ENCODE data around the gene RHBDD3.
"Not testable (repeated sequence)": the region's sequence is repeated elsewhere in the genome, so short reads cannot be mapped to it uniquely, and the experiment has no call there.

Gene RHBDD3

DNA sequence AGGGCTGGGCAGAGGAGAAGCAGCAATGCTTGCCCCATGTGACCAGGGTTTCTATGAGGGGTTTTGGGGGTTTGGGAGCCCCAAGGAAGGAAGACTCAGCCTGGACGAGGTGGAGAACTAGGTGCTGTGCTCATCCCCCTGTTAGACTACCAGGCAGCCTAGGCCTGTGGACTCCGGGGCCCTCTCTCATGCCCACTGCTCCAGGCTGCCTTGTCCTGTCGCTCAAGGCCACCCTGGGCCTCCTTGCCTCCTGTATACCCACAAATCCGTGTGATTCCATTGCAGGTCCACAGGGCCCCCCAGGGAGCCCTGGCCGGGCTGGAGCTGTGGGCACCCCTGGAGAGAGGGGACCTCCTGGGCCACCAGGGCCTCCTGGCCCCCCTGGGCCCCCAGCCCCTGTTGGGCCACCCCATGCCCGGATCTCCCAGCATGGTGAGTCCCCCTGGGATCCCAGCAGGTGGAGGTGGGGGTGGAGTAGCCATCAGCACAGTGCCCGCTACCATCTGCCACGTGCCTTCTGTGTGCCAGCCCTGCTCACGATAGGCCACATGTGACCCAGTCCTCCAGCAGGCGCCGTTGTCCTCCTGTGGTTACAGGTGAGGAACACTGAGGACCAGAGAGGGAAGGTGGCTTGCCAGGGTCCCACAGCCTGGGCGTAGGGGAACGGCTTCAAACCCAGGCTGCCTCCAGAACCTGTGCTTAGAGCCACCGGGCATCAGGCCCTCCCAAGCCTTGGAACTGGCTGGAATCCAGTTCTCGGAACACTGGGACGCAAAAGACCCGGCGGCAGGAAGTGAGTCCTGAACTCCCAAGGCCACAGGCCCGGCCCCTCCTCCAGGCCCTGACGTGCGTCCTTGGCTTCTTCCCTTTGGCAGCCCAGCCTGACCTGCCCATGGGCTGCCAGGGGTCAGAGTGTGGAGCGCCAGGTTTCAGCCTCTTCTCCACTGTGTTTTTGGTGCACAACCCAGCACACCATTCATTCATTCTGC lies 35.5 kb downstream of the RHBDD3 start:
- no peaks in the 10 kb centered on the region for H3K4me1 ChIP-seq
- H3K9me3 ChIP-seq = peaks cover 11% of the 10 kb centered on the region
- no peaks in the 10 kb centered on the region for H3K27me3 ChIP-seq
- H3K4me2 ChIP-seq = no peak overlapping the region
- H3K36me3 ChIP-seq = no peaks in the 10 kb centered on the region
- no peaks in the 10 kb centered on the region for H4K20me1 ChIP-seq
- H3K27ac ChIP-seq = no peak overlapping the region
- no peak overlapping the region for H3K9ac ChIP-seq
- H3K4me3 ChIP-seq = no peak overlapping the region
- TF ChIP-seq Cebpa-rat (IDR thresholded peaks at IDR 0.05) = no peak

DNA sequence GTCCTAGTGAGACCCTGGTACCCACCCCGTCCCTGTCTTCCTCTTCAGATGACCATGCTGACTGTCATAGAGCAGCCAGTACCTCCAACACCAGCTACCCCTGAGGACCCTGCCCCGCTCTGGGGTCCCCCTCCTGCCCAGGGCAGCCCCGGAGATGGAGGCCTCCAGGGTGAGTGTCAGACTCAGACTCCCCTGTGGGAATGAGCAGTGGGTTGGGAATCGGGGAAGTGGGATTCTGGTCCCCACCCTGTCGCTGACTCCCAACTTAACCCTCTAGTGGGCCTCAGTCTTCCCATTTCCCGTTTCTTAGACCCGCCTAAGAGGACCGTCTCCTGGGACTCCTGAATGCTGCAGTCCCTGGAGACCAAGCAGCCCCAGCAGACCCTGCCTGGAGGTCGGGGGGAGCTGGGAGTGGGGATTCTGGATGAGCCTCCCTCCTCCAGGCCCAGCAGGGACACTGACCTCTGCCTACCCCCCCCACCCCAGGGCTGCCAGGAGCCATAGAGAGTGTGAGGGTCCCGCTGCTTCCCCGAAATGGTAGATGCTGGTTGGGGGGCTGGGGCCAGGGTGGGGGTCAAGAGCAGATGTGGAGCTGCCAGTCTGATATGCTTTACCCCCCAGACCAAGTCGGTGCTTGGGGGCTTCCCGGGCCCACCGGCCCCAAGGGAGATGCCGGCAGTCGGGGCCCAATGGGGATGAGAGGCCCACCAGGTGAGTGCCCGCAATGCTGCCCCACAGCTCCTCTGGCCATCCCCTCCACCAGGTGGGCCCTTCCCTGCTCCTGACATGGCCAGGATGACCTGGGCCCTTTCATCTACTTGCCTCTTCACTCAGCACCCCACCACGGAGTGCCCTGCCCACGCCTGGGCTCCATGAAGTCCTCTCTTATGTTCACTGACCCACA lies 36.6 kb downstream of the RHBDD3 start:
- Histone ChIP-seq H3K9me3 (peaks cover 11% of the 10 kb centered on the region), H3K9ac (no peak overlapping the region), H3K4me3 (no peak overlapping the region), H3K27me3 (no peaks in the 10 kb centered on the region), H4K20me1 (no peaks in the 10 kb centered on the region), H3K36me3 (no peaks in the 10 kb centered on the region), H3K4me1 (no peaks in the 10 kb centered on the region), H3K27ac (no peak overlapping the region), H3K4me2 (no peak overlapping the region)
- no peak for TF ChIP-seq Cebpa-rat (IDR thresholded peaks at IDR 0.05)

DNA sequence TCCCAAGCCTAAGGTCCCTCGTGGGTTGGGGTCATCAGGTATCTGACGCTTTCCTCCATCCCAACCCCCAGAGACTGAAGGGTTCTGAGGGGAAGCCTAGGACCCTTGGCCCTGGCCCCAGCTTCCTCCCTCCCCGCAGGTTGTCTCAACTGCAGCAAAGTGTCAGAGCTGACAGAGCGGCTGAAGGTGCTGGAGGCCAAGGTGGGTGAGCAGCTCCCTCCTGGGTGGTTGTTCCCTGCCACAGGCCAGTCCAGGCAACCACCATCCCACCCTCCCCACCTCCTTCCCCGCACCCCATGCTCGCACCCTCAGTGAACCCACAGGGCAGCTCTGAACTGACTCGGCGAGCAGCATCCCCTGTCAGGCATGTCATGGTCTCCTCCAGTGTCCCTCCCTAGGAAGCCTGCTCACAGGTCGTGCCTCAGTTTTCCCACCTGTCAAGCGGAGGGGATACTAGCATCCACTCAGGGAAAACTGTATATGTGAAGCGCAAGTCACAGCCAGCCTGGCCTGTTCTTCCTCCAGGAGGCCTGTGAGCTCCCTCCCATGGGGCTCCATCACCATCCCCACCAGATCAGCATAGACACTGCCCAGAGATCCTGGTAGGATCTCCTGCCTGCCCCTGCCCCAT lies 41.3 kb downstream of the RHBDD3 start:
- TF ChIP-seq Cebpa-rat (IDR thresholded peaks at IDR 0.05) = no peak

DNA sequence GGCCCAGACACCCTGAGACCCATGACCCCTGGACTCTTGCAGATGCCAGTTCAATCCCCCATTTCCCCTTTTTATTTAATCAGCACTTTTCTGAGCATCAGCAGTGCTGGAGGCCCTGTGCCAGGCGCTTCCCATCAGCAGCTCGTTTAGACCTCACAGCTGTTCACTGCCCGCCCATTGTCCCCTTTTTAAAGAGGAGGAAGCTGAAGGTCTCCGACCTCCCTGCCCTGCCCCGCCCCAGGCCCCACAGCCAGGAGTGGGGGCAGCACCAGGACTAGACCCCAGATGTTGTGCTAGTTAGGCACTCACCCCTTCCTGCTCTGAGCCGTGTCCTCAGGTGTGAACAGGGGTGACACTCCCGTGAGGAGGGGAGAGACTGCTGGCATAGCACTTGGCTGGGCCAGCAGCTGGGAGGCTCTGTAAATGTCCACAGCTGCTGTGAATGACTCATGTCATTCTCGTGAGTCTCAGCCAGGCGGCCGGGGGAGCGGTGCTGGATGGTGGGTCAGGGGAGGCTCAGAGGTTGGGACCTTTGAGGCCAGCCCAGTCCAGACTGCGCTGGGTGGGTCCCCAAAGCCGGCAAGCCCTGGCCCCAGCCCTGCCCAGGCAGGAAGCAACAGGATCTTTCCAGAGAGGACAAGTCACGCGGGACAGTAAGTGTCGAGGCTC lies 42.2 kb downstream of the RHBDD3 start:
- TF ChIP-seq Cebpa-rat (IDR thresholded peaks at IDR 0.05) = no peak

More for the DNA sequence above, 41.3 kb downstream of the RHBDD3 start:
- H3K9me3 ChIP-seq = no peaks in the 10 kb centered on the region
- H4K20me1 ChIP-seq = no peaks in the 10 kb centered on the region
- H3K4me3 ChIP-seq = no peak overlapping the region
- no peak overlapping the region for H3K4me2 ChIP-seq
- H3K36me3 ChIP-seq = no peaks in the 10 kb centered on the region
- H3K27me3 ChIP-seq = no peaks in the 10 kb centered on the region
- H3K27ac ChIP-seq = no peak overlapping the region
- no peak overlapping the region for H3K9ac ChIP-seq
- no peaks in the 10 kb centered on the region for H3K4me1 ChIP-seq

DNA sequence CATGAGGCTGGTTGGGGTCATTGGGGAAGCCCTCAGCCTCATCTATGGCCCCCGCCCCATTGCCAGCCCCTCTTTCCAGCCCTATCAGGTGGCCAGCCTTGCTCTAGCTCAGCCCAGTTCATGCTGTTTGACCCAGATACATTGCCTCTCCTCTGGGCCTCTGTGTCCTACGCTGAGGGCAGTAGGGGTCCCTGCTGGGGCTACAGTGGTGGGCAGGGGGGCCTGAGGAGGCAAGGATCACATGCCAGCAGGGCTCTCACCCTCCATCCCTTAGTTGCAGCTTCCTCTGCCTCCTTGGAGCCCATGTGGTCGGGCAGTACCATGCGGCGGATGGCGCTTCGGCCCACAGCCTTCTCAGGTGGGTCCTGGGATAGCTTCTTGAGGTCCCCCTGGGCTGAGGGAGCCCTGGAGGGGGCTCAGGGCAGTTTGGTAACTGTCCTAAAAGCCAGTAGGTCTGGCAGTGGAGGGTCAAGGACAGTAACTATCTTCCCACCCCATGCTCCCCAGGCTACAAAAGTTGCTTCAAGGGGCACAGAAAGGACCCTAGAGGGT lies 42.8 kb downstream of the RHBDD3 start:
- no peak overlapping the region for H3K9ac ChIP-seq
- no peaks in the 10 kb centered on the region for H3K9me3 ChIP-seq
- H3K4me3 ChIP-seq = no peak overlapping the region
- H3K4me1 ChIP-seq = no peaks in the 10 kb centered on the region
- H3K36me3 ChIP-seq = no peaks in the 10 kb centered on the region
- no peak for TF ChIP-seq Cebpa-rat (IDR thresholded peaks at IDR 0.05)
- H3K4me2 ChIP-seq = no peak overlapping the region
- H3K27ac ChIP-seq = no peak overlapping the region
- H3K27me3 ChIP-seq = no peaks in the 10 kb centered on the region
- no peaks in the 10 kb centered on the region for H4K20me1 ChIP-seq

More for the DNA sequence above, 42.2 kb downstream of the RHBDD3 start:
- no peaks in the 10 kb centered on the region for H3K4me1 ChIP-seq
- H3K27me3 ChIP-seq = no peaks in the 10 kb centered on the region
- H3K4me3 ChIP-seq = no peak overlapping the region
- no peaks in the 10 kb centered on the region for H3K9me3 ChIP-seq
- H3K4me2 ChIP-seq = no peak overlapping the region
- H4K20me1 ChIP-seq = no peaks in the 10 kb centered on the region
- no peak overlapping the region for H3K27ac ChIP-seq
- H3K9ac ChIP-seq = no peak overlapping the region
- H3K36me3 ChIP-seq = no peaks in the 10 kb centered on the region

DNA sequence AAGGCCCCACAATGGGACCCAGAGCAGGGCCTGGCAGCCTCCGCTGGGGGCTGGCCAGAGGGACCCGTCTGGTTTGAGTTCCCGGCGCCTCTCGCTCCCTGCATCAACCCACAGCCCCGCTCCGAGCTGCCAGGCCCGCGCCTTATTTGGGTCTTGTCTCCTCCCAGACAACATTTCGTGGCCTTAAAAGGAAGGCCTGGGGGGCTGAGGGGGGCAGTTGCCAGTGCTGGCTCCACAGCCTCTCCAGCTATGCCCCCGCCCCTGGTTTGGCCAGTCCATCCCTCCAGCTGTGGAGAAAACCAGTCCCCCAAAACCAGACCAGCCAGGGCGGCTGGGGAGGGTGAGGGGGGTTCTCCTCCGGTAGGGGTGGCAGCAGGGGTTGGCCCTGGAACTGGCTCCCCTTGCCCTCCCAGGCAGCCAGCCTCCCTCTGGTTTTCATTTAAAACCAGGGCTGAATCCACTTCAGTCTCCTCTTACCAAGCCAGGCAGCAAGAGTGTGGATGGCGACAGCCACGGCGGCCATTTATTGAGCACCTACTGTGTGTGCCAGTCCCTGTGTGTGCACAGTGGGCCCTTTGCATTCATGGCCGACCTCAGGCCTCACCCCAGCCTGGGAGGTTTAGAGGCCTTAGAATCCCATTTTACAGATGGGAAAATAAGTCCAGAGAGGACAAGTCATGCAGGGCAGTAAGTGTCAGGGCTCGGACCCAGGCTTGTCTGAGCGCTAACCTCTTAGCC lies 43.5 kb downstream of the RHBDD3 start:
- TF ChIP-seq Cebpa-rat (IDR thresholded peaks at IDR 0.05) = no peak
- no peaks in the 10 kb centered on the region for H3K9me3 ChIP-seq
- H3K27me3 ChIP-seq = no peaks in the 10 kb centered on the region
- H4K20me1 ChIP-seq = no peaks in the 10 kb centered on the region
- no peaks in the 10 kb centered on the region for H3K36me3 ChIP-seq
- no peak overlapping the region for H3K27ac ChIP-seq
- H3K9ac ChIP-seq = no peak overlapping the region
- H3K4me3 ChIP-seq = no peak overlapping the region
- no peak overlapping the region for H3K4me2 ChIP-seq
- no peaks in the 10 kb centered on the region for H3K4me1 ChIP-seq

DNA sequence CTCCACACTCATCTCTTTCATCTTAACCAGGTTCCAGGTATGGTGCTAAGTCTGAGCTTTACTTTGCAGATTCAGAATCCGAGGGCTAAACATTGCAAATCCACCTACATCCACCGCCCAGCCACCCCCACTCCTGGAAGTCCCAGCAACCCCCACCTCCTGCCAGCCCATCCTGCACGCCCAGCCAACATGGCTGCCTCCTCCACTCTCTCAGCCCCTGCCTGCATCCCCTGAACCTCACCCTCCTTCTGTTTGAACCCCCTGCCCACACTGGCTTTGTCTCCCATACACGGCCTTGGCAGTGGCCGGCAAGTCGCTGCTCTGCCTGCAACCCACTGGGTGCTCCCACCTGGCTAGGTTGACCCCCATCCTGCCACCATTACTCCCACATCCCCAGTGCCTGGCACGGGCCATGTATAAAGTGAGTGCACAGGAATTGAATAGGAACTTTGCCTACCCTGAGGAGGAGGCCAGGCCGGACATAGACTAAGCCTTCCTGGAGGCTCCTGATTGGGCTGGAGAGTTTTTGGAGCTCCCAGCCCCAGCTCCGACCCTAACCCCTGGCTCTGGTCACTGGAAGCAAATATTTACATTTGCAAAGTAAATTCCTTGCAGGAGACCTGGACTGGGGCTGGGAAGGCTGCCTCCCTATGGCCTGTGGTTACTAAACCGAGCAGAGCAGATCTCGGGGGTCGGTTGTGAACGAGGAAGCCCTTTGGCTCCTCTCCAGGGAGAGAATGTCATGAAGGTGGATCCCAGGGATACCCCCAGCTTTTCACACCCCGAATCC lies 47.7 kb downstream of the RHBDD3 start:
- H4K20me1 ChIP-seq = peaks cover 35% of the 10 kb centered on the region; the same call in 1 of the 2 replicates
- no peaks in the 10 kb centered on the region for H3K9me3 ChIP-seq
- no peak overlapping the region for H3K4me3 ChIP-seq
- H3K27ac ChIP-seq = no peak overlapping the region
- no peaks in the 10 kb centered on the region for H3K4me1 ChIP-seq
- TF ChIP-seq Cebpa-rat (IDR thresholded peaks at IDR 0.05) = no peak
- H3K27me3 ChIP-seq = peaks cover 9% of the 10 kb centered on the region; the same call in 1 of the 2 replicates
- no peak overlapping the region for H3K9ac ChIP-seq
- no peak overlapping the region for H3K4me2 ChIP-seq
- no peaks in the 10 kb centered on the region for H3K36me3 ChIP-seq

DNA sequence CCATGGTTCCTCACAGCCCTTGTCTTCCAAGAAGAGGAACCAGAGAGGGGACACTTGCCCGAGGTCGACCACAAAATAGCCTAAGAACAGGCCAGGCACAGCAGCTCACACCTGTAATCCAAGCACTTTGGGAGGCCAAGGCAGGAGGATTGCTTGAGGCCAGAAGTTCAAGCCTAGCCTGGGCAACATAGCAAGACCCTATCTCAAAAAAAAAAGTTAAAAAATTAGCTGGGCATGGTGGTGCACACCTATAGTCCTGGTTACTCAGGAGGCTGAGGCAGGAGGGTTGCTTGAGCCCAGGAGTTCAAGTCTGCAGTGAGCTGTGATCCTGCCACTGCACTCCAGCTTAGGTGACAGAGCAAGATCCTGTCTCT lies 48.4 kb downstream of the RHBDD3 start:
- not testable (repeated sequence) for H3K9me3 ChIP-seq, H3K27ac ChIP-seq, H3K4me1 ChIP-seq, H3K9ac ChIP-seq, H3K4me3 ChIP-seq, H3K36me3 ChIP-seq, H3K4me2 ChIP-seq
- Histone ChIP-seq H3K27me3 (peaks cover 16% of the 10 kb centered on the region; the same call in 1 of the 2 replicates), H4K20me1 (peaks cover 41% of the 10 kb centered on the region; the same call in 1 of the 2 replicates)

All from BLaER1 (cell line).